Mesendoderm (in vitro differentiated cells): Measurements from ENCODE around the gene PRELP.
"Not testable (repeated sequence)": the region's sequence is repeated elsewhere in the genome, so short reads cannot be mapped to it uniquely, and the experiment has no call there.

Experiments
- DNase-seq: peaks from one replicate; pipeline ENCODE4 v3.0.0; 2013
- H2AK5ac ChIP-seq: 2 replicates; pipeline ENCODE4 v1.6.1; 2013; ENCODE audit warnings: low read length, inconsistent platforms
- H2BK120ac ChIP-seq: 2 replicates; pipeline ENCODE4 v1.6.1; 2013; ENCODE audit warnings: low read depth, mild to moderate bottlenecking, low read length, moderate library complexity, mixed read lengths
- H2BK15ac ChIP-seq: replicated peaks from 2 replicates; pipeline ENCODE4 v1.6.1; 2013; ENCODE audit warnings: low read depth, mild to moderate bottlenecking, moderate library complexity
- H2BK5ac ChIP-seq: 2 replicates; pipeline ENCODE4 v1.6.1; 2013; ENCODE audit warnings: low read length, inconsistent platforms
- H3K18ac ChIP-seq: 2 replicates; pipeline ENCODE4 v1.6.1; 2013; ENCODE audit warnings: mild to moderate bottlenecking, low read length, mixed read lengths
- H3K23ac ChIP-seq: one replicate; pipeline ENCODE4 v1.6.1; 2013; ENCODE audit warnings: low read length
- H3K27ac ChIP-seq: 2 replicates; pipeline ENCODE4 v1.5.1; 2013; ENCODE audit warnings: low read depth, mild to moderate bottlenecking, inconsistent platforms, low read length, moderate library complexity
- H3K27me3 ChIP-seq: 2 replicates; pipeline ENCODE4 v1.6.1; 2013; ENCODE audit warnings: low read length, control low read depth, mild to moderate bottlenecking, inconsistent platforms; ENCODE audit not compliant: insufficient read depth, poor library complexity
- H3K36me3 ChIP-seq: 2 replicates; pipeline ENCODE4 v1.6.1; 2013; ENCODE audit warnings: low read length, inconsistent platforms; ENCODE audit not compliant: control insufficient read depth, insufficient read depth
- H3K4ac ChIP-seq: one replicate; pipeline ENCODE4 v1.6.1; 2013; ENCODE audit warnings: low read depth, mild to moderate bottlenecking, low read length, moderate library complexity
- H3K4me1 ChIP-seq: 2 replicates; pipeline ENCODE4 v1.6.1; 2013; ENCODE audit warnings: low read depth, low read length, inconsistent platforms; ENCODE audit not compliant: control insufficient read depth
- H3K4me2 ChIP-seq: 2 replicates; pipeline ENCODE4 v1.6.1; 2013; ENCODE audit warnings: low read length
- H3K4me3 ChIP-seq: 2 replicates; pipeline ENCODE4 v1.5.1; 2013; ENCODE audit warnings: mild to moderate bottlenecking, low read length
- H3K56ac ChIP-seq: one replicate; pipeline ENCODE4 v1.6.1; 2013; ENCODE audit warnings: low read length
- H3K79me1 ChIP-seq: 2 replicates; pipeline ENCODE4 v1.6.1; 2013; ENCODE audit warnings: low read length, inconsistent platforms
- H3K79me2 ChIP-seq: 2 replicates; pipeline ENCODE4 v1.6.1; 2013; ENCODE audit warnings: mild to moderate bottlenecking, low read length; ENCODE audit not compliant: control insufficient read depth, insufficient read depth
- H3K9ac ChIP-seq: 2 replicates; pipeline ENCODE4 v1.6.1; 2013; ENCODE audit warnings: low read length, inconsistent platforms
- H4K5ac ChIP-seq: one replicate; pipeline ENCODE4 v1.6.1; 2013; ENCODE audit warnings: low read length
- H4K8ac ChIP-seq: one replicate; pipeline ENCODE4 v1.6.1; 2013; ENCODE audit warnings: low read depth, mild to moderate bottlenecking, control low read depth, low read length, moderate library complexity
- WGBS: extraction: QIAGEN DNeasy Blood & Tissue Kit; methylation state at CpG from one replicate; pipeline ENCODE4 v1.1.7; 2013; ENCODE audit warnings: low lambda C conversion rate, missing lambda C conversion rate; ENCODE audit not compliant: insufficient coverage; ENCODE audit errors: extremely low coverage; 5-methylcytosine and 5-hydroxymethylcytosine counted together

The PRELP gene

DNA sequence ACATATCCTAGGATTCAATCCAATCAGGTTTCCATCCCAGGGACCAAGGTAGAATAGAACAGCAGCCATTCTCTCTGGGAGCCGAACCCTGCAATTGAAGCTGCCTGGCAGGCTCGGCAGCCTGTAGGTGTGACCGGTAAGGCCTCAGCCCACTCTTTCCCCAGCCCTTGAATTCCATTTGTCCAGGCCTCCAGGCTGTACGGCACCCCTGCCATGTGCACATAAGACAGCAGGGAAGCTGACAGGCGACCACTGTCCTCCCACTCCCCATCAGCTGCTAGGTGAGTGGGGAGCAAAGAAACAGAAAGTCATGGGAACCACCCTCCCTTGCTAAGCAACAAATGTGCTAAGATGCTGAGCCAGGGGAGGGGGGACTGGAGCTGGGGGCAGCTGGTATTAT lies 41.3 kb downstream of the PRELP start:
- no peak overlapping the region for H4K8ac ChIP-seq
- no peak overlapping the region for H2AK5ac ChIP-seq
- no peak overlapping the region for H2BK15ac ChIP-seq
- H3K27me3 ChIP-seq: peaks cover 4% of the 10 kb centered on the region
- no peak overlapping the region for H2BK120ac ChIP-seq
- H3K79me1 ChIP-seq: no peaks in the 10 kb centered on the region
- no peaks in the 10 kb centered on the region for H3K79me2 ChIP-seq
- H3K36me3 ChIP-seq: no peaks in the 10 kb centered on the region
- H3K27ac ChIP-seq: no peak overlapping the region
- no peak overlapping the region for H3K56ac ChIP-seq
- no peak overlapping the region for H3K4me3 ChIP-seq
- WGBS: no CpG with 5 or more reads among the region's 5 CpGs
- H2BK5ac ChIP-seq: no peak overlapping the region
- H3K4me2 ChIP-seq: no peak overlapping the region
- no peak overlapping the region for H4K5ac ChIP-seq
- H3K18ac ChIP-seq: no peak overlapping the region
- no peak overlapping the region for H3K23ac ChIP-seq
- no peak for DNase-seq
- no peak overlapping the region for H3K9ac ChIP-seq
- peaks cover 12% of the 10 kb centered on the region for H3K4me1 ChIP-seq
- no peak overlapping the region for H3K4ac ChIP-seq

DNA sequence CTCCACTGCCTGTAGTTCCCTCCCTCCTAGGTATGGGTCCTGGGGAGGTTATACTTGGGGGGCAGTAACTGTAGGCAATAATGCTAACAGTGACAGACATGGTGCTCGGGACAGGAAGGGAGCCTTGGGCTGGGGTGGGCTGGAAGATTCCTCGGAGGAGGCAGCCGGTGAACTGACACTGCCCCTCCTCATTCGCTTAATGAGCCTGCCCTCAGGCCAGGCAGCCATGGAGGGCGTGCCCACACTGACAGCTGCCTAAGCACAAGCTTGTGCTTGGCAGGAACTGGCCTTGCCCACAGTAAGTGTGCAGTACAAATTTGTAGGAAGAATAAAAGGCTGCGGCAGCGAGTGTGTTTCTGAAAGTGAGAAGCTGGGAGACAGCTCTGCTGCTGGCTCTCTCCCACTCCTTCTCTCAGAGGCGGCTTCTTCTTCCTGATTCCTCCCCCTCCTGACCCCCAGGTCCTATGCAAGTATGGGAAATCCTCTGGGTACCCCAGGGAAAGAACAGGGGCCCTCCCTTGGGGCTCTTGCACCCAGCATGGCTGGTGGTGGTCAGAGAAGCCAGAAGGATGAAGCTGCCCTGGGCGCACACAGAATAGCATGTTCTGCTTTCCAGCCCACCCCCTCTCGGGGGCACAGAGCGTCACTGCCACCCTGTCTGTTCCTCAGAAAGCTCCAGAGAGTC lies 42.0 kb downstream of the PRELP start:
- H3K27me3 ChIP-seq: peaks cover 4% of the 10 kb centered on the region
- H4K8ac ChIP-seq: no peak overlapping the region
- DNase-seq: peak; percentile 53
- no peak overlapping the region for H3K4ac ChIP-seq
- H2AK5ac ChIP-seq: no peak overlapping the region
- no peaks in the 10 kb centered on the region for H3K36me3 ChIP-seq
- H3K56ac ChIP-seq: no peak overlapping the region
- no peak overlapping the region for H3K27ac ChIP-seq
- no peak overlapping the region for H3K4me3 ChIP-seq
- no peaks in the 10 kb centered on the region for H3K79me2 ChIP-seq
- no peak overlapping the region for H3K18ac ChIP-seq
- no peak overlapping the region for H3K9ac ChIP-seq
- H2BK15ac ChIP-seq: no peak overlapping the region
- no peak overlapping the region for H2BK120ac ChIP-seq
- H3K79me1 ChIP-seq: no peaks in the 10 kb centered on the region
- no CpG with 5 or more reads among the region's 11 CpGs for WGBS
- H3K23ac ChIP-seq: no peak overlapping the region
- H3K4me1 ChIP-seq: peaks cover 12% of the 10 kb centered on the region
- no peak overlapping the region for H2BK5ac ChIP-seq
- H4K5ac ChIP-seq: no peak overlapping the region
- no peak overlapping the region for H3K4me2 ChIP-seq

DNA sequence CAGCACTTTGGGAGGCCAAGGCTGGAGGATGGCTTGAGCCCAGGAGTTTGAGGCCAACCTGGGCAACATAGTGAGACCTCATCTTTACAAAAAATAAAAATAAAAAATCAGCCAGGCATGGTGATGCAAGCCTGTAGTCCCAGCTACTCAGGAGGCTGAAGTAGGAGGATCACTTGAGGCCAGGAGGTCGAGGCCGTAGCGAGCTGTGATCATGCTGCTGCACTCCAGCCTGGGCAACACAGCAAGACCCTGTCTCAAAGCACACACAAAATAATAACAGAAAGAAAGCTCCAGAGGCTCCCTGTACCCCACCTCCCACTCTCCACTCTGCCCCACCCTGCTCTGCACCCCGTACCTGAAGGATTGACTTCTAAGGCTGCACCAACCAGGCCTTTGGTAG lies 42.5 kb downstream of the PRELP start:
- not testable (repeated sequence) for H3K4me3 ChIP-seq, H2BK15ac ChIP-seq, H3K23ac ChIP-seq, H3K56ac ChIP-seq, H3K79me2 ChIP-seq, H3K27me3 ChIP-seq, H2BK5ac ChIP-seq, DNase-seq, H3K18ac ChIP-seq, H3K9ac ChIP-seq, H4K8ac ChIP-seq, H3K4me2 ChIP-seq, H3K79me1 ChIP-seq, H3K27ac ChIP-seq, H3K4ac ChIP-seq, H3K36me3 ChIP-seq, H2BK120ac ChIP-seq, H4K5ac ChIP-seq
- Histone ChIP-seq H3K4me1 (peaks cover 12% of the 10 kb centered on the region), H2AK5ac (peak overlapping the region; percentile 12)
- no CpG with 5 or more reads among the region's 4 CpGs for WGBS

DNA sequence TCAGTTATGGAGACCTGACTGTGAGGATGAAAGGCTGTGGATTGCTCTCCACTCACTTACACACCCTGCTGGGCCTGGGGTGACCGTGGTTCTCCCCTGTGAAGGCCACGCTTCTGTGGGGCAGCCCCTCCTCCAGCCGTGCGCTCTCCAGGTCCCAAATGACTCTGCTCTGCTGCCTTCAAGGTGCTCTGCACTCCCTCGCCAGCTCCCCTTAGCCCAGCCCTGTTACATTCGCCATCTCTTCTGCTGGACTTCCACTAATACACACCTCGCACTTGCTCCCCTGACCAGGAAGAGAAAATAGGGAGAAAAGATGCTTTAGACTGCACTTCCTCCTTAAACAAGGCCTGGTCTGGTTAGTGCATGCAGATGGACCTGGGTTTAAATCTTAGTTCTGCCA lies 42.9 kb downstream of the PRELP start:
- WGBS: no CpG with 5 or more reads among the region's 7 CpGs
- H3K36me3 ChIP-seq: no peaks in the 10 kb centered on the region
- H3K56ac ChIP-seq: no peak overlapping the region

DNA sequence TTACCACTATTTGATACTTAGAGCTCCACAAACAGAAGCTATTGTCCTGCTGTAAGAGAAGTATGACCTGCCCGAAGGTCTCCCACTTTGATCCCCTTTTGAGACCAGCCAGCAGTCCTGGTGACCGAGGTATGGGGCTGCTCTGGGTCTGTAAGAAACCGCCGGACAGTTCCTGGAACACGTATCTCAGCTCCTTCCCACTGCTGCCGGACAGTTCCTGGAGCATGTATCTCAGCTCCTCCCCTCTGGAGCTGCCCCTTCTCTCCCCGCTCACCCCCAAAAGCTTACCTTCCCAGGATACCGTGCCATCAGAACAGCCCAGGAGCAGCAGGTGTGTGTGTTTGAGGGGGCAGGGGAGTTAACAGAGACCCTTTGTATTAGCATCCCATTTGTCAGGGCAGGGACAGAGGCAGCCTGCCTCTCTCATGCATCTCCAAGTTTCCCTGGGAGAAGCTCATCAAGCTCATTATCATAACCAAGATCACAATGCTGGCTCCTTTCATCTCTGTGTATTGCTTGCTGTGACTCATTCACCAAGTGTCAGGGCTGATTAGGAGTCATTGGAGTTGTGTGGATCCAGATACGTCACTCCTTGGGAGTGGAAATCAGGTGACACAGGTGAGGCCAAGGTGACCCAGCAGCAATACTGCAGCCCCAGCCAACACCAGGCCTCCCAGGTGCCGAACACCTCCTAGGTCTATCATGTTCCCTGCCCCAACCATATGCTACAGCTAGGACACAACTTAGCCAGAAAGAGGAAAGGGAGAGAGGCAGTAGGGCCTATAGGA lies 43.6 kb downstream of the PRELP start:
- Histone ChIP-seq H3K27me3 (peaks cover 4% of the 10 kb centered on the region), H2BK5ac (no peak overlapping the region), H4K5ac (no peak overlapping the region), H2BK120ac (no peak overlapping the region), H3K79me2 (no peaks in the 10 kb centered on the region), H3K4me3 (no peak overlapping the region), H3K4ac (no peak overlapping the region), H2AK5ac (no peak overlapping the region), H3K4me1 (peaks cover 12% of the 10 kb centered on the region), H3K27ac (no peak overlapping the region), H3K79me1 (no peaks in the 10 kb centered on the region), H4K8ac (no peak overlapping the region), H3K9ac (no peak overlapping the region), H3K4me2 (no peak overlapping the region), H2BK15ac (no peak overlapping the region), H3K36me3 (no peaks in the 10 kb centered on the region), H3K18ac (no peak overlapping the region), H3K56ac (no peak overlapping the region), H3K23ac (no peak overlapping the region)
- no CpG with 5 or more reads among the region's 10 CpGs for WGBS
- DNase-seq: peak; percentile 96

More for the DNA sequence above, 42.9 kb downstream of the PRELP start:
- DNase-seq: no peak
- no peak overlapping the region for H3K4me3 ChIP-seq
- H3K79me2 ChIP-seq: no peaks in the 10 kb centered on the region
- peaks cover 12% of the 10 kb centered on the region for H3K4me1 ChIP-seq
- H3K18ac ChIP-seq: no peak overlapping the region
- H3K4me2 ChIP-seq: no peak overlapping the region
- H2BK120ac ChIP-seq: no peak overlapping the region
- no peak overlapping the region for H2BK15ac ChIP-seq
- no peak overlapping the region for H2BK5ac ChIP-seq
- H3K23ac ChIP-seq: no peak overlapping the region
- H3K4ac ChIP-seq: no peak overlapping the region
- peak overlapping the region; percentile 12 for H2AK5ac ChIP-seq
- peaks cover 4% of the 10 kb centered on the region for H3K27me3 ChIP-seq
- H4K5ac ChIP-seq: no peak overlapping the region
- no peaks in the 10 kb centered on the region for H3K79me1 ChIP-seq
- no peak overlapping the region for H4K8ac ChIP-seq
- no peak overlapping the region for H3K27ac ChIP-seq
- no peak overlapping the region for H3K9ac ChIP-seq
